Lung (tissue), 12 donors: Measurements from ENCODE around the gene RABL2B. TPM values are rescaled to one million over a fixed set of nuclear protein-coding genes. Genes with fewer than 3 reads are reported as not detected.

ENCODE experiments used
- ATAC-seq: fragments of 200-7000 bp; cut with Tn5 transposase; one replicate; pipeline ENCODE4 v1.9.1; 2020; ENCODE audit warnings: moderate number of reproducible peaks; ENCODE audit not compliant: insufficient read depth, low FRiP score
- DNase-seq, 3 donors: peaks; one replicate each; pipeline ENCODE4 v3.0.0-alpha.2; 2013 to 2017
- H3K27ac ChIP-seq, 2 donors: one replicate each; pipeline ENCODE4 v1.5.1; 2013; ENCODE audit warnings: mild to moderate bottlenecking in 2 of 2, moderate library complexity in 2 of 2, control low read depth in 1 of 2, inconsistent platforms in 1 of 2, low read depth in 1 of 2, low read length in 1 of 2
- H3K27me3 ChIP-seq, 3 donors: one replicate each; pipeline ENCODE4 v1.5.1; 2013; ENCODE audit warnings: low read length in 2 of 3; ENCODE audit not compliant: control insufficient read depth in 3 of 3, insufficient read depth in 3 of 3
- H3K36me3 ChIP-seq, 4 donors: one replicate each; pipeline ENCODE4 v1.5.1; 2013; ENCODE audit warnings: low read length in 4 of 4, mild to moderate bottlenecking in 1 of 4, moderate library complexity in 1 of 4; ENCODE audit not compliant: control insufficient read depth in 4 of 4, insufficient read depth in 4 of 4
- H3K4me1 ChIP-seq, 5 donors: one replicate each; pipeline ENCODE4 v1.5.1; 2013; ENCODE audit warnings: low read length in 5 of 5, mild to moderate bottlenecking in 2 of 5, moderate library complexity in 1 of 5; ENCODE audit not compliant: control insufficient read depth in 5 of 5, insufficient read depth in 5 of 5
- H3K4me3 ChIP-seq: one replicate; pipeline ENCODE4 v1.5.1; 2013; ENCODE audit warnings: mild to moderate bottlenecking, control low read depth, moderate library complexity
- H3K9ac ChIP-seq, 2 donors: one replicate each; pipeline ENCODE4 v1.5.1; 2013; ENCODE audit warnings: low read length in 2 of 2, control low read depth in 1 of 2; ENCODE audit not compliant: insufficient read depth in 1 of 2
- H3K9me3 ChIP-seq, 4 donors: one replicate each; pipeline ENCODE4 v1.5.1; 2013; ENCODE audit warnings: low read length in 3 of 4, mild to moderate bottlenecking in 1 of 4, moderate library complexity in 1 of 4; ENCODE audit not compliant: control insufficient read depth in 4 of 4, insufficient read depth in 3 of 4
- CTCF ChIP-seq: IDR thresholded peaks from 2 replicates; pipeline ENCODE4 v1.5.1; 2012; ENCODE audit warnings: mild to moderate bottlenecking; ENCODE audit errors: control extremely low read depth, extremely low read depth
- WGBS, 2 donors: extraction: QIAGEN DNeasy Blood & Tissue Kit; methylation state at CpG; one replicate each; pipeline ENCODE4 v1.1.7; 2013; 5-methylcytosine and 5-hydroxymethylcytosine counted together
- polyA plus RNA-seq, 2 donors: library from polyadenylated mRNA; stranded (reverse); fragments of 200-250 nt; gene quantifications; one replicate each; pipeline ENCODE4 v1.2.1, GENCODE V29; 2013
- total RNA-seq, 2 donors: library from RNA; depleted of rRNA in 1 of 2; stranded (reverse); fragments of >200 nt in 1 of 2; gene quantifications; one replicate each; pipeline ENCODE4 v1.2.1, GENCODE V29; 2014 to 2021
- donor health status: control.
- donor health status: control.
- donor health status: Bipolar disorder and iron deficiency.
- donor health status: healthy.
- donor health status: DM: yes; HTN: yes; CAD: no.

RABL2B gene
- total and polyA plus RNA-seq, 4 donors: 25.1 to 53.4 (median 32.5) TPM

- ATAC-seq: no peak
- H3K9ac ChIP-seq: no peak overlapping the region
- H3K4me1 ChIP-seq: peaks cover 0 to 8% (median 0%) of the 10 kb centered on the region in 5 donors
- H3K9me3 ChIP-seq: no peaks in the 10 kb centered on the region
- H3K27ac ChIP-seq: no peak overlapping the region
- H3K4me3 ChIP-seq: no peak overlapping the region
- WGBS, 2 donors: 80 to 86% methylated on average over 8 of the region's 8 CpGs
- H3K27me3 ChIP-seq: peaks cover 0 to 5% (median under 1%) of the 10 kb centered on the region in 3 donors
- TF ChIP-seq CTCF: no peak
- peaks cover 0 to 34% (median 3%) of the 10 kb centered on the region in 4 donors for H3K36me3 ChIP-seq
- no peak for DNase-seq
These were observed 58.8 kb downstream of the RABL2B start for GRCh38 chr22:50724616-50725015.

GRCh38 chr22:50723991-50724390 lies 59.4 kb downstream of the RABL2B start:
- no peak overlapping the region for H3K9ac ChIP-seq
- no peak overlapping the region for H3K4me3 ChIP-seq
- H3K9me3 ChIP-seq: no peaks in the 10 kb centered on the region
- H3K36me3 ChIP-seq: peaks cover 0 to 30% (median 3%) of the 10 kb centered on the region in 4 donors
- ATAC-seq (no peak), DNase-seq (no peak)
- H3K4me1 ChIP-seq: peaks cover 0 to 8% (median 0%) of the 10 kb centered on the region in 5 donors
- peaks cover 0 to 11% (median 4%) of the 10 kb centered on the region in 3 donors for H3K27me3 ChIP-seq
- no peak overlapping the region for H3K27ac ChIP-seq
- no peak for TF ChIP-seq CTCF
- WGBS, 2 donors: 73 to 74% methylated on average over 7 of the region's 7 CpGs

- H3K36me3 ChIP-seq: peaks cover 0 to 32% (median 3%) of the 10 kb centered on the region in 4 donors
- 87 to 88% methylated on average over 12 of the region's 12 CpGs for WGBS, 2 donors
- no peak overlapping the region for H3K4me3 ChIP-seq
- peaks cover 0 to 15% (median 7%) of the 10 kb centered on the region in 3 donors for H3K27me3 ChIP-seq
- no peak for DNase-seq
- TF ChIP-seq CTCF: no peak
- no peak overlapping the region for H3K9ac ChIP-seq
- no peak for ATAC-seq
- H3K4me1 ChIP-seq: peaks cover 0 to 8% (median 0%) of the 10 kb centered on the region in 5 donors
- H3K9me3 ChIP-seq: no peaks in the 10 kb centered on the region
- H3K27ac ChIP-seq: no peak overlapping the region
These were observed 60.6 kb downstream of the RABL2B start for GRCh38 chr22:50722716-50723428.
